SK-N-SH treated with all-trans-retinoic acid at 6 μM for 48 hours (cell line): ENCODE measurements around the gene TTC28.

Experiments
- ATAC-seq: fragments of 200-7000 bp; cut with Tn5 transposase; 3 replicates; pipeline ENCODE4 v1.9.1; 2020; ENCODE audit warnings: mild to moderate bottlenecking, moderate library complexity
- ARNTL ChIP-seq: fragments of 450-650 bp; formaldehyde crosslinking; IDR thresholded peaks from 2 replicates; pipeline ENCODE4 v1.5.0; 2020; ENCODE audit warnings: low read depth, mild to moderate bottlenecking, moderate library complexity, borderline replicate concordance
- BACH2 ChIP-seq: fragments of 250-450 bp; sonication (Bioruptor Pico); IDR thresholded peaks from 2 replicates; pipeline ENCODE4 v1.9.0; 2021; ENCODE audit warnings: mild to moderate bottlenecking, borderline replicate concordance
- CSDC2 ChIP-seq: fragments of 250-450 bp; sonication (Bioruptor Pico); IDR thresholded peaks from 2 replicates; pipeline ENCODE4 v1.5.0; 2020; ENCODE audit warnings: mild to moderate bottlenecking, moderate library complexity
- ESRRG ChIP-seq: fragments of 250-450 bp; sonication (Bioruptor Pico); IDR thresholded peaks from 2 replicates; pipeline ENCODE4 v1.6.1; 2021; ENCODE audit warnings: mild to moderate bottlenecking
- GLIS3 ChIP-seq: fragments of 250-450 bp; sonication (Bioruptor Pico); IDR thresholded peaks from 2 replicates; pipeline ENCODE4 v1.5.0; 2020; ENCODE audit warnings: mild to moderate bottlenecking, moderate library complexity
- ISL1 ChIP-seq: fragments of 250-450 bp; sonication (Bioruptor Pico); IDR thresholded peaks from 2 replicates; pipeline ENCODE4 v2.1.2; 2022; ENCODE audit warnings: mild to moderate bottlenecking, moderate library complexity
- PPARA ChIP-seq: fragments of 250-450 bp; sonication (Bioruptor Pico); IDR thresholded peaks from 2 replicates; pipeline ENCODE4 v1.5.0; 2020; ENCODE audit warnings: mild to moderate bottlenecking, borderline replicate concordance
- RARB ChIP-seq: fragments of 250-450 bp; sonication (Bioruptor Pico); IDR thresholded peaks from 2 replicates; pipeline ENCODE4 v1.8.0; 2021; ENCODE audit warnings: mild to moderate bottlenecking, moderate library complexity
- TCF4 ChIP-seq: fragments of 250-450 bp; sonication (Bioruptor Pico); IDR thresholded peaks from 2 replicates; pipeline ENCODE4 v1.8.0; 2021; ENCODE audit warnings: mild to moderate bottlenecking, moderate library complexity, borderline replicate concordance
- TOX ChIP-seq: fragments of 250-450 bp; sonication (Bioruptor Pico); IDR thresholded peaks from 2 replicates; pipeline ENCODE4 v1.8.0; 2021; ENCODE audit warnings: mild to moderate bottlenecking, moderate library complexity, borderline replicate concordance
- ZC3H10 ChIP-seq: fragments of 250-450 bp; sonication (Bioruptor Pico); IDR thresholded peaks from 2 replicates; pipeline ENCODE4 v1.5.1; 2021; ENCODE audit warnings: mild to moderate bottlenecking, moderate library complexity
- ZFP3 ChIP-seq: fragments of 250-450 bp; sonication (Bioruptor Pico); IDR thresholded peaks from 2 replicates; pipeline ENCODE4 v1.5.0; 2020; ENCODE audit warnings: mild to moderate bottlenecking, moderate library complexity
- ZFP30 ChIP-seq: fragments of 450-650 bp; formaldehyde crosslinking; IDR thresholded peaks from 2 replicates; pipeline ENCODE4 v1.5.0; 2022; ENCODE audit warnings: mild to moderate bottlenecking, moderate library complexity
- ZNF565 ChIP-seq: fragments of 450-650 bp; formaldehyde crosslinking; conservative IDR thresholded peaks from 2 replicates; pipeline ENCODE4 v1.5.0; 2020; ENCODE audit warnings: low read depth, mild to moderate bottlenecking, moderate library complexity
- ZNF8 ChIP-seq: fragments of 450-650 bp; formaldehyde crosslinking; IDR thresholded peaks from 2 replicates; pipeline ENCODE4 v1.5.0; 2020; ENCODE audit warnings: mild to moderate bottlenecking, moderate library complexity
- TF ChIP-seq, protein P1 (sequence below): fragments of 250-450 bp; sonication (Bioruptor Pico); IDR thresholded peaks from 2 replicates; pipeline ENCODE4 v1.5.1; 2020; ENCODE audit warnings: low read depth, mild to moderate bottlenecking, moderate library complexity
- TF ChIP-seq, protein P2 (sequence below): fragments of 250-450 bp; sonication (Bioruptor Pico); IDR thresholded peaks from 2 replicates; pipeline ENCODE4 v1.5.1; 2021; ENCODE audit warnings: mild to moderate bottlenecking, moderate library complexity
- TF ChIP-seq, protein P3 (sequence below): fragments of 250-450 bp; sonication (Bioruptor Pico); IDR thresholded peaks from 2 replicates; pipeline ENCODE4 v1.8.0; 2021; ENCODE audit warnings: low read depth, mild to moderate bottlenecking, moderate library complexity, borderline replicate concordance
- TF ChIP-seq, protein P4 (sequence below): fragments of 250-450 bp; sonication (Bioruptor Pico); IDR thresholded peaks from 2 replicates; pipeline ENCODE4 v1.8.0; 2020; ENCODE audit warnings: mild to moderate bottlenecking, moderate library complexity, borderline replicate concordance

The TTC28 gene

DNA sequence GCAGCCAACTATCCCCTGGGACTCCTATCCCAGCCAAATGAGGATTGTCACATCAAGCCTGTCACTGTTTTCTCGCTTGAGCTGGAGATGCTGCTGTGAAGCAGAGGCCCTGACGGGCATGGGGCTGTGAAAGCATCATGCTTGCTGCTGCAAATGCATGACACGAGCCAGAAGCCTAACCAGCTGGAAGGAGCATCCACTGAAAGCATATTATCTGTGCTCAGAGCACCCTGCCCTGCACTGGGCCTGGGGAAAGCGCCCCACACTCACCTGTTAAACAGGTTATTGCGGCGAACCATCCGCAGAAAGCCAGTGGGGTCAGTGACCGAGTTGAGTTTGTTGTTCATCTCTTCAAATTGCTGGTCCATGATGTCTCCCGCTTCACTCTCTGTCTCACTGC, 649.7 kb downstream of the TTC28 start:
- TF ChIP-seq PPARA, result no peak
- ATAC-seq, result no peak

DNA sequence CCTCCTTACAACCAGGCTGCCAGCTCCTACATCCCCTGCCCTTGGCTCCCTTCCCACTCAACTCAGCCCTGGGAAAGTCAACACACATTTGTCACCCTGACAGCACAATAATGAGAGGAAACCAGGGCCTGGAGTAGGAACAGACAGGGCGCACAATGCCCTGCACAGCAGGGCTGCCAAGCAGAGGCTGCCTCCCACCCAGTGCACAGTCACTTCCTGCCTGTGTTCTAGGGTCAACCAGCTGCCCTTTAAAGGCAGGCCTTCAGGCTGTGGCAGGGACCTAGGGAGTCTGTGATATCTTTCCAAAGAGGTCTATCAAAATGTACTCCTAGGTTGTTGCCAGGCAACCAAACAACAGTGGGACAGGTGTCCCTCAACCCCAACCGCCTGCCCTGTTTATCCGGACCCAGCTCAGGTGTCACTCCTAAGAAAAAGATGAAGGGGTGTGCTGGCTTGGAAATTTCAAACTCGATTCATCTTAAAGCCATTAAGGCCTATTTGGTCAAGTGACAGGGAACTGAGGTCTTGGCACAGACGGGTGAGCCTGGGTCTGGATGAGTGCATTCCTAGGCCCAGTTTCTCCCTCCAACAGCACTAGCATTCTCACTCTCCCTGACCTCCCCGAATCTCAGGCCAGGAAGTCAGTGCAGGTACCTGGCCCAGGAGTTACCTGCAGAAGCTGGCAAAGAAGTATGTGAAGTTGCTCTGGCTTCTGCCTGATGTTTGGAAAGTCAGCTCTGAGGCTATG, 650.3 kb downstream of the TTC28 start:
- TF ChIP-seq ZFP3 (no peak), CSDC2 (no peak), ZNF8 (CRISPR knock-in tag) (no peak), TOX (CRISPR knock-in tag) (no peak), ZC3H10 (CRISPR knock-in tag) (no peak), ISL1 (no peak), GLIS3 (CRISPR knock-in tag) (no peak), PPARA (no peak), BACH2 (CRISPR knock-in tag) (no peak)
- TF ChIP-seq, protein P1, sequence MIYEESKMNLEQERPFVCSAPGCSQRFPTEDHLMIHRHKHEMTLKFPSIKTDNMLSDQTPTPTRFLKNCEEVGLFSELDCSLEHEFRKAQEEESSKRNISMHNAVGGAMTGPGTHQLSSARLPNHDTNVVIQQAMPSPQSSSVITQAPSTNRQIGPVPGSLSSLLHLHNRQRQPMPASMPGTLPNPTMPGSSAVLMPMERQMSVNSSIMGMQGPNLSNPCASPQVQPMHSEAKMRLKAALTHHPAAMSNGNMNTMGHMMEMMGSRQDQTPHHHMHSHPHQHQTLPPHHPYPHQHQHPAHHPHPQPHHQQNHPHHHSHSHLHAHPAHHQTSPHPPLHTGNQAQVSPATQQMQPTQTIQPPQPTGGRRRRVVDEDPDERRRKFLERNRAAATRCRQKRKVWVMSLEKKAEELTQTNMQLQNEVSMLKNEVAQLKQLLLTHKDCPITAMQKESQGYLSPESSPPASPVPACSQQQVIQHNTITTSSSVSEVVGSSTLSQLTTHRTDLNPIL (CRISPR knock-in tag), result no peak
- TF ChIP-seq, protein P2, sequence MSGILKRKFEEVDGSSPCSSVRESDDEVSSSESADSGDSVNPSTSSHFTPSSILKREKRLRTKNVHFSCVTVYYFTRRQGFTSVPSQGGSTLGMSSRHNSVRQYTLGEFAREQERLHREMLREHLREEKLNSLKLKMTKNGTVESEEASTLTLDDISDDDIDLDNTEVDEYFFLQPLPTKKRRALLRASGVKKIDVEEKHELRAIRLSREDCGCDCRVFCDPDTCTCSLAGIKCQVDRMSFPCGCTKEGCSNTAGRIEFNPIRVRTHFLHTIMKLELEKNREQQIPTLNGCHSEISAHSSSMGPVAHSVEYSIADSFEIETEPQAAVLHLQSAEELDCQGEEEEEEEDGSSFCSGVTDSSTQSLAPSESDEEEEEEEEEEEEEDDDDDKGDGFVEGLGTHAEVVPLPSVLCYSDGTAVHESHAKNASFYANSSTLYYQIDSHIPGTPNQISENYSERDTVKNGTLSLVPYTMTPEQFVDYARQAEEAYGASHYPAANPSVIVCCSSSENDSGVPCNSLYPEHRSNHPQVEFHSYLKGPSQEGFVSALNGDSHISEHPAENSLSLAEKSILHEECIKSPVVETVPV, result no peak
- TF ChIP-seq, protein P3, sequence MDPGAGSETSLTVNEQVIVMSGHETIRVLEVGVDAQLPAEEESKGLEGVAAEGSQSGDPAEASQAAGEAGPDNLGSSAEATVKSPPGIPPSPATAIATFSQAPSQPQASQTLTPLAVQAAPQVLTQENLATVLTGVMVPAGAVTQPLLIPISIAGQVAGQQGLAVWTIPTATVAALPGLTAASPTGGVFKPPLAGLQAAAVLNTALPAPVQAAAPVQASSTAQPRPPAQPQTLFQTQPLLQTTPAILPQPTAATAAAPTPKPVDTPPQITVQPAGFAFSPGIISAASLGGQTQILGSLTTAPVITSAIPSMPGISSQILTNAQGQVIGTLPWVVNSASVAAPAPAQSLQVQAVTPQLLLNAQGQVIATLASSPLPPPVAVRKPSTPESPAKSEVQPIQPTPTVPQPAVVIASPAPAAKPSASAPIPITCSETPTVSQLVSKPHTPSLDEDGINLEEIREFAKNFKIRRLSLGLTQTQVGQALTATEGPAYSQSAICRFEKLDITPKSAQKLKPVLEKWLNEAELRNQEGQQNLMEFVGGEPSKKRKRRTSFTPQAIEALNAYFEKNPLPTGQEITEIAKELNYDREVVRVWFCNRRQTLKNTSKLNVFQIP (CRISPR knock-in tag), result no peak
- TF ChIP-seq, protein P4, sequence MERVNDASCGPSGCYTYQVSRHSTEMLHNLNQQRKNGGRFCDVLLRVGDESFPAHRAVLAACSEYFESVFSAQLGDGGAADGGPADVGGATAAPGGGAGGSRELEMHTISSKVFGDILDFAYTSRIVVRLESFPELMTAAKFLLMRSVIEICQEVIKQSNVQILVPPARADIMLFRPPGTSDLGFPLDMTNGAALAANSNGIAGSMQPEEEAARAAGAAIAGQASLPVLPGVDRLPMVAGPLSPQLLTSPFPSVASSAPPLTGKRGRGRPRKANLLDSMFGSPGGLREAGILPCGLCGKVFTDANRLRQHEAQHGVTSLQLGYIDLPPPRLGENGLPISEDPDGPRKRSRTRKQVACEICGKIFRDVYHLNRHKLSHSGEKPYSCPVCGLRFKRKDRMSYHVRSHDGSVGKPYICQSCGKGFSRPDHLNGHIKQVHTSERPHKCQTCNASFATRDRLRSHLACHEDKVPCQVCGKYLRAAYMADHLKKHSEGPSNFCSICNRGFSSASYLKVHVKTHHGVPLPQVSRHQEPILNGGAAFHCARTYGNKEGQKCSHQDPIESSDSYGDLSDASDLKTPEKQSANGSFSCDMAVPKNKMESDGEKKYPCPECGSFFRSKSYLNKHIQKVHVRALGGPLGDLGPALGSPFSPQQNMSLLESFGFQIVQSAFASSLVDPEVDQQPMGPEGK (CRISPR knock-in tag), result no peak
- ATAC-seq, result peak; percentile 80

DNA sequence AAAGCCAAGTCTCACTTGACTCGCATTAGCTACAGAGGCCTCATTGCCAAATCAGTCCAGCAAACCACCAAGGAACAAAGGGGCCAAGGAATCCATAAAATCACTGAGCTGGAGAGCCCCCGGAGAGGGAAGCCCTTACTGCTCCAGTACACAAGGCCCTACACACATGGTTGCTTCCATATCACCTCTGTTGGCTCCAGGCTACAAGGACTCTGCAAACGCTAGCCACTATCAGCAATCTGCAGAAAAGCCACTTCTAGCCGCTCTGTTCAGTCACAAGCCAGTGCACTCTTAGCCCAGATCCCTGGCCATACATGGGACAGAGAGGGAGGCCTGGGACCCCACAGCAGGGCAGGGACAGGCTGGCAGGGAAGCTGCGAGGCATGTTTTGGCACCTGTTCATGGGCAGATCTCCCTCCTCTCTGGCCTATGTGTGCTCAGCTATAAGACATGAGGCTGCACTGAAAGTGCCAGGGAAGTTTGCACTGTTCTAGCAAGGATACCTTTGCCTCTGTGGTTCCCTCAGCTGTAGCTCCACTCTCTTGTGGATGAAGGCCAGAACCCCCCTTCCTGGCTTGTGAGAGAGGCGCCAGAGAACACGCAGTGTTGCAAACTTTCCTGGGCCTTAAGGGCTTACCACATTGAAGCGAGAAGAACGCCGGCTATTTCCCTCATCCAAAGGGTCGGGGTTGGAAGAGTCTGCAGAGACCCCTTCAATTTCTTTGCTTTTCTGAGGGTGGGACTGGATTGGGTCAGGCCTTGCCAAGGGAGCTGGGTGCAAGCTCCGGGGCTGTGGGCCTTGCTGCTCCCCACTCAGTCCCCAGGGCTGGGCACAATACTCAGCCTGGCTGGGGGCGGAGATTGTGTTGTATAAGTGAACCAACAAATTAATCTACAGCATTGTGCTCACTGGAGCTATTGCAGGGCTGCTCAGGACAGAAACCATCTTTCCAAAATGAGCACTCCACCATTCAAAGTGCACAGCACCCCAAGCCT, 651.9 kb downstream of the TTC28 start:
- no peak for TF ChIP-seq ZFP30 (CRISPR knock-in tag)
- TF ChIP-seq ARNTL, result no peak
- no peak for TF ChIP-seq ESRRG (CRISPR knock-in tag)
- TF ChIP-seq RARB (CRISPR knock-in tag), result no peak
- TF ChIP-seq ZNF8 (CRISPR knock-in tag), result no peak
- TF ChIP-seq, protein P2, result no peak
- TF ChIP-seq ZC3H10 (CRISPR knock-in tag), result no peak
- no peak for TF ChIP-seq ZNF565 (CRISPR knock-in tag)
- no peak for TF ChIP-seq TCF4 (CRISPR knock-in tag)
- TF ChIP-seq, protein P4 (CRISPR knock-in tag), result no peak

More for the DNA sequence above, 651.9 kb downstream of the TTC28 start:
- ATAC-seq, result no peak; the same call in 2 of the 3 replicates
